HG03039 (cell line): ENCODE data around the gene LMTK3.

Experiments
- ATAC-seq: cut with Tn5 transposase; IDR thresholded peaks from one replicate; pipeline ENCODE4 v1.9.1; 2021; ENCODE audit warnings: mild to moderate bottlenecking, moderate library complexity; ENCODE audit not compliant: unreplicated experiment

LMTK3 gene

DNA sequence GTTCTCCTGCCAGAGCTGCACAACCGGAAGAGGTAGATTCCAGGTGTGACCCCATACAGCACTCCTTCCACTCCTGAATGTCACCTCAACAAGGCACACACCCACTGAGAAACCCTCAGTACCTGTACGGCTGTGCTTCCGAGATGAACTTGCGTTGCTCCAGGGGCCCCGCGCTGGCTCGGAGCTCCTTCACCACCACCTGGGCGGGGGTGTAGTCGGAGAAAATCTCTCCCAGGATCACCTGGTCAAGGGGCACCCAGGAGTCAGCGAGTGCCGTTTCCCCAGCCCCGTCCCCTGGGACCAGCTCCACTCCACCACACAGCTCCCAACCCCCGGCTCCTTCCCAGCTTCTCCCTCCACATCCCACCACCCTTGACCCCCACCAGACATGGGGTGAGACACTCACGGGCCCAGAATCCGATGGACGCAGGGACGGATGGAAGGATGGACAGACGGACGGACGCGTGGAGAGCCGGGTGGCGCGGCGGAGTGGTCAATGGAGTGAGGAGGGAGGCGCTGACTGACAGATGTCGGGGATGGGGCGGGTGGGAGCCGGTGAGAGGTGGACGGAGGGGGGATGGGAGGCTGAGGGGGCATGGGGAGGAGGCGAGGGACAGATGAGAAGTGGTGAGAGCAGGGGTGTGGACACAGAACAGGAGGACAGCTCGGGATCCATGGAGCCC is 2.8 kb downstream of the LMTK3 start:
- no peak for ATAC-seq

- ATAC-seq, result no peak
Observed at GRCh38 chr19:48507911-48508439, 3.7 kb downstream of the LMTK3 start.

- no peak for ATAC-seq
Observed at GRCh38 chr19:48506138-48506733, 5.4 kb downstream of the LMTK3 start.

DNA sequence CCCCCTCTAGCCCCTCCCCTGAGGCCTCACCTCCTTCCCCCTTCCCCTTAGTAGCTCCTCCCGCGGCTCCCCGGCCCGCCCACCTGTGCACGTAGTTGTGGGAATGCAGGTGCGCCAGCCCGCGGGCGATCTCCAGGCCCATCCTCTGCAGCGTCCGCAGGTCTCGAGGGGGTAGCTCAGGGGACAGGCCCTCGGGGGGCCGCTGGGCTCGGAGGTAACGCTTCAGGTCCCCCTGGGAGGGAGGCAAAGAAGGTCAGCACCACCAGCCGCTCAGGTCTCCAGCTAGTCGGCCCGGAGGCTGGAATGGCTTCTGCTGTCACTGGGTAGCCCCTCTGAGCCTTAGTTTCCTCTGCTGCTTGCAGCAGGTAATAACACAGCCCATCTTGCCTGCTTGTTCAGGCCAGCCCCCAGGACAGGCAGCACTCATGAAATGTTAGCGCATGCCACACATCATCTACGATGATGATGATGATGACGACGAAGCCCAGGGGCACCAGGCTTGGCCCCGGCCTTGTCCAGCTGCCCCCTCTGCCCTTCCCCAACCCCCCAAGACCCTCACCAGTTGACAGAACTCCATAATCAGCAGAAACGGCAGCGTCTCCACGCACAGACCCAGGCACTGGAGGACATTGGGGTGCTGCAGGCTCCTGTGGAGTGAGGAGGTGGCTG is 9.2 kb downstream of the LMTK3 start:
- no peak for ATAC-seq

GRCh38 chr19:48501494-48502349 is 9.9 kb downstream of the LMTK3 start:
- ATAC-seq, result no peak

DNA sequence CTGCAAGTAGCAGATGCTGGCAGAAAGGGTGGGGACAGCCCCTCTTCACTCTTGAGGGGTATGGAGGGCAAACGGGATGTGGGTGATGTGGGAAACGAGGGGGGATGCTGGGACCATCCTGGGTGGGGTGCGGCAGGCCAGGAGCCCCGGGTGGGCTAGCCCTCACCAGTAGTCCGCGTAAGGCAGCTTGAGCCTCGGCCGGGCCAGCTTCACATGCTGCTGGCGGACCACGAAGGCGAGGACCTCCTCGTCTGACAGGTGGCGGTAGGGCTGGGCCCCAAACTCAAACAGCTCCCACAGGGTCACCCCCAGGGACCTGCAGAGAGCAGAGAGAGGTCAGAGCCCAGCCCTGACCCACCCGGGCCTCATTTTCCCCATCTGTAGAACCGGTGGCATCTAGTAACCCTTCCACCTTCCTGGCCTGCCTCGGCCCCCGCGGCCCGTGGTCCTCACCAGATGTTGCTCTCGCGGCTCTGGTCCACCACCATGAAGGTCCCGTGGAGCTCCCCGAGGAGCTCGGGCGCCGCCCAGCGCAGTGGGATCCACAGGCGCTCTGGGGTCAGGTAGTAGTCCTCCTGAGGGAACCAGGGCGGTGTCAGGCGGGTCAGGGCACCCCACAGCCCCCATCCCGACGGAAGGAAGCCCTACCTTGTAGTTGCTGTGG is 10.7 kb downstream of the LMTK3 start:
- ATAC-seq, result no peak

DNA sequence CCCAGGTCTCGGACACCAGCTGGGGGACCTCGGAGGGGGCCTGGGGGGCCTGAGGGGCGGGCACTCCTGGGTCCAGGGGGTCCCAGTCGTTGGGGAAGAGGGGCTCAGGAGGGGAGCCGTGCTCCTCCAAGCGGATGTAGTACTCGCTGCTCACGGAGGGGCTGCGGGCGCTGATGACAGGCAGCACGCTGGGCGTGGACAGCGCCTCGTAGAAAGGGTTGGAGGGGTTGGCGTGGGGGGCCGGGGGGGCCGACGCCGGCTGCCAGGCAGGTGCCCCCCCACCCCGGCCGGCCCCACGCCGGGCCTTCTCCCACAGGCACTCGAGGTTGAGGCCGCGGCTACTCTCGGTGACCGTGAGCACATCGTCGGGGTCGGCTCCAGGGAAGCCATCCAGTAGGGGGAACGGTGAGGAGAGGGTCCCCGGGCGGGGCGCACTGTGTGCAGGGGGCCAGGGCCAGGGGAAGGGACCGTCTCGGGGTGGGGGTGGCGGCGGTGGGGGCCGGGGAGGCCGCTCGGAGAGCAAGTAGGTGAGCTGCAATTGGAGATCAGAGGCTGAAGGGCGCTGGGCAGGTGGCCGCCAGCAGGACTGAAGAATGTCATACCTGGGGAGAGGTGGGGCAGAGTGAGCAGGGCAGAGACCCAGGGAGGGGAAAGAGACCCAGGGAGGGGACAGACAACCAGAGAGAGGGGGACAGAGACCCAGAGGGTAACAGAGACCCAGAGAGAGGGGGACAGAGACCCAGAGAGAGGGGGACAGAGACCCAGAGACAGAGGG is 12.1 kb downstream of the LMTK3 start:
- ATAC-seq, result no peak

GRCh38 chr19:48498595-48499311 is 12.9 kb downstream of the LMTK3 start:
- no peak for ATAC-seq

- no peak for ATAC-seq
Observed at GRCh38 chr19:48497728-48498594, 13.7 kb downstream of the LMTK3 start.

DNA sequence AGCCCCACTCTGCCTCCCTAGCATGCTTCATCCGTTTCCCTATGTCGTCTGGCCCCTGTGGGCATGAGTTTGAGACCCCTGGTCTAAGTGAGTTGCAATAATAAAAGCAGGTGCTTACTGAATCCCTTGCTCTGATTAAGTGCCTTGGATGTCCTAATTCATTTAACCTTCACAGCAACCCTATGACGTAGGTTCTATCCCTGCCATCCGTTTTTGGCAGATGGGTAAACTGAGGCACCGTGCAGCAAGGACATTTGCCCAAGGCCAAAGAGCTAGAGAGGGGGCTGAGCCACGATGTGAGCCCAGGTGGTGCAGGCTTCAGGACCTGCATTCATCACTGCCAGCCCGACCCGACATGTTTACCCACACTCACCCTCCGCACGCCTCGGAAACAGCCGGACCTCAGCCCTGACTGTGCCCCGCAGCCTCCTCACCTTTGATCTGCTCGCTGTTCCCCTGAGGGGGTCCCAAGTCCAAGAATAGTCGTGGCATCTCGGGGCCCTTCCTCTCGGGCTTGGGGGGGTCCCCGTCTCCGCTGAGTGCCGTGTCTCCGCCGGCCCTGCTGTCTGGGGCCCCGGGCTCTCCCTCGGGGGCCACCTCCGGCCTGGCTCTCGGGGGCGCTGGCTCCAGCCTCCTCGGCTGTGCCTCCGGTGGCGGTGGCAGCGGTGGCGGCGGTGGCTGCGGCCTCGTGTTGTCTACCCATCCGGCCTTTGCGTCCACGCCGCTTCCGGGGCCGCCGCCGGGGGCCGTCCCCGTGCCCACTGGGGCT is 14.5 kb downstream of the LMTK3 start:
- no peak for ATAC-seq

DNA sequence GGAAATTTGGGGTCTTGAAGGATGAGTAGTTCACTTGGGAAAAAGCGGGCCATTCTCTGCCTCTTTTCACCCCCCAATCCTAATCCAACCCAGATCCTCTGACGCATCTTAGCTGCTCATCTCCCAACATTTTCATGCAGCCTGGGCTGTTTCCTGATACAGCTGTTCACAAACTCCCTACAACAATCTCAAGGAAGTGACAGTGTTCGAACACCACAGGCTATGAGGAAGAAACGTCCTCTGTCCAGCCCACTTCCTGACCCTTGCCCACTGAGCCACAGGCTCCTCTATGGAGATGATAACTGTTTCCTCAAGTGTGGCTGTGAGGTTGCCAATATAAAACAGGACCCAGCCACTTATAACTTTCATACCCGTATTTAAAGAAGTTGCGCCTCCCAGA is 16.2 kb downstream of the LMTK3 start:
- no peak for ATAC-seq

DNA sequence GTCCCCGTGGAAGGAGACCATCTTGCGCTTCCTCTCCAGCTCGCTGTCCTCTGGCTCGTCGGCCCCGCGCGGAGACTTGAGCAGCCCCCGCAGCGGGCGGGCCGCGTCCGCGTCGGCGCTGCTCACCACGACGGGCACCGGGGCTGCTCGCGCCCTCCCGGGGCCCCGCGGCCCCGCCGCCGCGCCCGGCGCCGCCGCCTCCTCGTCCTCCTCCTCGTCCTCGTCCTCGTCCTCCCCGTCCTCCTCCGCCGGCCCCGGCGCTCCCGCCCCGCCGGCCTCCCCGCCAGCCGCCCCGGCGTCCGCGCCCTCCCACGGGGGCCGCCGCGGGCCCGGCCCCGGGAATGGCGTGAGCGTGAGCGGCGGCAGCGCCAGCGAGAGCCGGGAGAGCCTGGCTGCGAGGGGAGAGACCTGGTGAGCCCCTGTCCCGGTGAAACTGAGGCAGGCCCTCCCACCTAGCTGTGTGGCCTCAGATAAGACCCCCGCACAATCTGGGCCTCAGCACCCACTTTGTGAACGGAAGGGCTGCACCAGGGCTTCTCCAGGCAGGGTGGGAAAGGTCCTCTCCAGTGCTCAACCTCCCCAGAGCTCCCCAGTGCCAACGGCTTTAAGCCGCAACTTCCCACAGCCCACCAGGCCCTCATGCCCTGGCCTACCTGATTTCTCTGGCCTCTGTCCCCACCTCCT is 17.8 kb downstream of the LMTK3 start:
- no peak for ATAC-seq

GRCh38 chr19:48492925-48493717 is 18.5 kb downstream of the LMTK3 start:
- ATAC-seq, result peak; percentile 56

DNA sequence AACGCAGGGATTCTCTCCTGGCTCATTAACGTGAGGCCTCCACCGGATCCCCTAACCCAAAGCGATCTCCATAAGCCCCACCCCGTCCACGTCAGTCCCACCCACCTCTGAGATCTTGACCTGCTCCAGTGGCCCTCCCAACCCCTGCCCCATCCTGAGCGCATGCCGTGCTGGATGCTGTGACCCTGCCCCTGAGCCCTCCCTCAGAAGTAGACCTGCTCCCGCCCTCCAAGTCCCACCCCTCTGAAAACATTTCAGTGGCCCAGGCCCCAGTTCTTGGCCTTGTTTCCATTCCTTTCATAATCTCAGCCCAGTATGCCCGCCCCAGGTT is 19.9 kb downstream of the LMTK3 start:
- ATAC-seq, result no peak

GRCh38 chr19:48490981-48491792 is 20.4 kb downstream of the LMTK3 start:
- ATAC-seq, result no peak
